ENCODE data around the gene TRIM25. TPM values are rescaled to one million over a fixed set of nuclear protein-coding genes. Genes with fewer than 3 reads are reported as not detected.

TRIM25 gene
- total and polyA plus RNA-seq, 2 donors (not counting 1 experiment from before 2014, with no cell fraction given), result 53.3 to 53.9 TPM

GRCh38 chr17:56910509-56911235, 3.2 kb downstream of the TRIM25 start:
- TF ChIP-seq EZH2 (IDR thresholded peaks at IDR 0.05; ENCODE audit: low read length, missing control alignments), result no peak
- no peak for TF ChIP-seq CTCF (conservative IDR thresholded peaks at IDR 0.05 in 1 of 2, IDR thresholded peaks at IDR 0.05 in 1 of 2; ENCODE audit: low read depth in 1 of 2, low read length in 2 of 2)
- no peaks in the 10 kb centered on the region for H4K20me1 ChIP-seq (ENCODE audit: control insufficient read depth, extremely low read depth, insufficient read depth, low read length)
- peaks cover 55% of the 10 kb centered on the region for H3K79me2 ChIP-seq (ENCODE audit: control insufficient read depth, insufficient read depth, low read length)
- H3K27me3 ChIP-seq (ENCODE audit: control insufficient read depth, insufficient read depth, low read length), result no peaks in the 10 kb centered on the region
- H3K9ac ChIP-seq (ENCODE audit: insufficient read depth, low read length), result no peak overlapping the region
- peaks cover 8% of the 10 kb centered on the region for H3K4me1 ChIP-seq (ENCODE audit: control insufficient read depth, extremely low read depth, insufficient read depth, low read length)
- peak overlapping the region; percentile 7 to 50 (median 18) for H3K4me3 ChIP-seq (replicated peaks in 1 of 4; ENCODE audit: control extremely low read depth in 1 of 4, insufficient read depth in 1 of 4, low read depth in 3 of 4, low read length in 4 of 4)
- H3K36me3 ChIP-seq (ENCODE audit: control insufficient read depth, insufficient read depth, low read length), result peaks cover 8% of the 10 kb centered on the region
- H3K9me3 ChIP-seq (ENCODE audit: control insufficient read depth, insufficient read depth, low read depth, low read length), result no peaks in the 10 kb centered on the region
- no peak overlapping the region for H3K27ac ChIP-seq (ENCODE audit: insufficient read depth, low read length)
- H2AFZ ChIP-seq (ENCODE audit: low read length), result no peak overlapping the region
- DNase-seq (ENCODE audit: low read depth in 2 of 2), result no peak
- peak overlapping the region; percentile 73 for H3K4me2 ChIP-seq (ENCODE audit: extremely low read depth, insufficient read depth, low read length)

DNA sequence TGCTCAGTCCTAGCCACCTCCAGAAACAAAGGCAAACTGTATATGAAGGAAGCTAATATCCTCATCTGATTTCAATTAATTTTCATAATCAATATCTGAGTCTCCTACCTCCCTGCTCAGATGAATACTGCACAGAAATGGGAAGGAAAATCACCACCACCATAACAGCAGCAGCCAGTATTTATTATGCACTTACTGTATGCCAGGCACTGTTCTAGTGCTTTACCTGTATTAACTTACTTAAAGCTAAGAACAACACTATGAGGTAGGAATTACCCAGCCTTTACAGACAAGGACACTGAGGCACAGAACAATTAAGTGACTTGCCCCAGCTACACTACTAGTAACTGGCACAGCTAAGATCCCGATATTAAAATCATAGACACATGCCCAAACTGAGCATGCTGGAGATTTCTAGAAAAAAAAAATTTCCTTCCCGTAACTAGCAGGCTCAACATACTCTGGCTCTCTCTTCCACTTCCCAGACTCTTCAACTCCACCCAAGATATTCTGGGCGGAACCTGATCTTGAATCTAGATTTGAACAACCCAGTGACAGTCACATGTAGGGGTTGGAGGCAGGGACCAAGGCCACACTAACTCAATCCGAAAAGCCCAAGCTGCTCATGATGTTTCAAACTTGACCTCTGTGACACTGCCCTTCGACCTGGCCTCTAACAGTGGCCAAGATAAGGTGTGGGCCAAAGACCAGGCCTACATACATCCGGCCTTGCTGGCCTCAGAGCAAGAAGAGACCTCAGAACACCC, 3.9 kb downstream of the TRIM25 start:
- Histone ChIP-seq H3K9me3 (ENCODE audit: control insufficient read depth, insufficient read depth, low read depth, low read length) (no peaks in the 10 kb centered on the region), H3K4me2 (ENCODE audit: extremely low read depth, insufficient read depth, low read length) (peak overlapping the region; percentile 73), H3K9ac (ENCODE audit: insufficient read depth, low read length) (no peak overlapping the region), H3K36me3 (ENCODE audit: control insufficient read depth, insufficient read depth, low read length) (peaks cover 8% of the 10 kb centered on the region), H3K27me3 (ENCODE audit: control insufficient read depth, insufficient read depth, low read length) (no peaks in the 10 kb centered on the region), H3K79me2 (ENCODE audit: control insufficient read depth, insufficient read depth, low read length) (peaks cover 55% of the 10 kb centered on the region), H3K4me1 (ENCODE audit: control insufficient read depth, extremely low read depth, insufficient read depth, low read length) (peaks cover 8% of the 10 kb centered on the region), H3K27ac (ENCODE audit: insufficient read depth, low read length) (no peak overlapping the region), H3K4me3 (replicated peaks in 1 of 4; ENCODE audit: control extremely low read depth in 1 of 4, insufficient read depth in 1 of 4, low read depth in 3 of 4, low read length in 4 of 4) (peak overlapping the region; percentile 7 to 50 (median 18)), H2AFZ (ENCODE audit: low read length) (no peak overlapping the region), H4K20me1 (ENCODE audit: control insufficient read depth, extremely low read depth, insufficient read depth, low read length) (no peaks in the 10 kb centered on the region)
- no peak for DNase-seq (ENCODE audit: low read depth in 2 of 2)
- TF ChIP-seq EZH2 (IDR thresholded peaks at IDR 0.05; ENCODE audit: low read length, missing control alignments) (no peak), CTCF (conservative IDR thresholded peaks at IDR 0.05 in 1 of 2, IDR thresholded peaks at IDR 0.05 in 1 of 2; ENCODE audit: low read depth in 1 of 2, low read length in 2 of 2) (no peak)

- Histone ChIP-seq H3K36me3 (ENCODE audit: control insufficient read depth, insufficient read depth, low read length) (peaks cover 11% of the 10 kb centered on the region), H2AFZ (ENCODE audit: low read length) (no peak overlapping the region), H3K4me1 (ENCODE audit: control insufficient read depth, extremely low read depth, insufficient read depth, low read length) (peaks cover 8% of the 10 kb centered on the region), H3K9me3 (ENCODE audit: control insufficient read depth, insufficient read depth, low read depth, low read length) (no peaks in the 10 kb centered on the region), H3K79me2 (ENCODE audit: control insufficient read depth, insufficient read depth, low read length) (peaks cover 39% of the 10 kb centered on the region), H4K20me1 (ENCODE audit: control insufficient read depth, extremely low read depth, insufficient read depth, low read length) (no peaks in the 10 kb centered on the region), H3K9ac (ENCODE audit: insufficient read depth, low read length) (no peak overlapping the region), H3K27ac (ENCODE audit: insufficient read depth, low read length) (no peak overlapping the region), H3K4me3 (replicated peaks in 1 of 4; ENCODE audit: control extremely low read depth in 1 of 4, insufficient read depth in 1 of 4, low read depth in 3 of 4, low read length in 4 of 4) (no peak overlapping the region), H3K4me2 (ENCODE audit: extremely low read depth, insufficient read depth, low read length) (no peak overlapping the region), H3K27me3 (ENCODE audit: control insufficient read depth, insufficient read depth, low read length) (no peaks in the 10 kb centered on the region)
- no peak for TF ChIP-seq EZH2 (IDR thresholded peaks at IDR 0.05; ENCODE audit: low read length, missing control alignments)
- TF ChIP-seq CTCF (conservative IDR thresholded peaks at IDR 0.05 in 1 of 2, IDR thresholded peaks at IDR 0.05 in 1 of 2; ENCODE audit: low read depth in 1 of 2, low read length in 2 of 2), result no peak
- DNase-seq (ENCODE audit: low read depth in 2 of 2), result no peak
Measured at GRCh38 chr17:56908001-56908542, 5.8 kb downstream of the TRIM25 start.

All from fibroblast of lung (primary cell).